ENCODE data around the gene PMM2. TPM values are rescaled to one million over a fixed set of nuclear protein-coding genes. Genes with fewer than 3 reads are reported as not detected.
"Not testable (repeated sequence)": the region's sequence is repeated elsewhere in the genome, so short reads cannot be mapped to it uniquely, and the experiment has no call there.

The PMM2 gene
- total RNA-seq, 1 donor from 2014 or later, result 82.9 TPM

- Mint-ChIP-seq H3K27ac (peak overlapping the region; percentile 96), H3K36me3 (ENCODE audit: low read depth) (peaks cover 2% of the 10 kb centered on the region), H3K9me3 (no peaks in the 10 kb centered on the region), H3K27me3 (ENCODE audit: insufficient read depth) (no peaks in the 10 kb centered on the region), H3K4me1 (ENCODE audit: low read depth) (peaks cover 39% of the 10 kb centered on the region), H3K4me3 (peak overlapping the region; percentile 94)
- no peak for DNase-seq (ENCODE audit: low spot score)
- intact Hi-C loops (cut with micrococcal nuclease), result loop anchor here (1.0 to 10.0 kb wide), 6 partner anchors 11 to 1875 kb away; partner anchors contain the start of genes HAPSTR1, METTL22 and NUBP1
These were observed 71.8 kb downstream of the PMM2 start for GRCh38 chr16:8869212-8869987.

- H3K4me3 Mint-ChIP-seq, result peak overlapping the region; percentile 94
- H3K36me3 Mint-ChIP-seq (ENCODE audit: low read depth); DNase-seq (ENCODE audit: low spot score); H3K27ac Mint-ChIP-seq; H3K27me3 Mint-ChIP-seq (ENCODE audit: insufficient read depth); H3K9me3 Mint-ChIP-seq: not testable (repeated sequence)
- intact Hi-C loops (cut with micrococcal nuclease), result loop anchor here (1.0 to 10.0 kb wide), 6 partner anchors 10 to 1875 kb away; partner anchors contain the start of genes HAPSTR1, METTL22 and NUBP1
- peaks cover 39% of the 10 kb centered on the region for H3K4me1 Mint-ChIP-seq (ENCODE audit: low read depth)
These were observed 72.3 kb downstream of the PMM2 start for GRCh38 chr16:8869988-8870241.

GRCh38 chr16:8872071-8872470, 74.4 kb downstream of the PMM2 start:
- H3K36me3 Mint-ChIP-seq (ENCODE audit: low read depth), result peaks cover 1% of the 10 kb centered on the region
- DNase-seq (ENCODE audit: low spot score), result no peak
- intact Hi-C loops (cut with micrococcal nuclease), result no loop called here
- H3K27ac Mint-ChIP-seq, result no peak overlapping the region
- no peaks in the 10 kb centered on the region for H3K27me3 Mint-ChIP-seq (ENCODE audit: insufficient read depth)
- no peak overlapping the region for H3K4me3 Mint-ChIP-seq
- peaks cover 25% of the 10 kb centered on the region for H3K4me1 Mint-ChIP-seq (ENCODE audit: low read depth)
- no peaks in the 10 kb centered on the region for H3K9me3 Mint-ChIP-seq

- Mint-ChIP-seq H3K36me3 (ENCODE audit: low read depth) (no peaks in the 10 kb centered on the region), H3K4me1 (ENCODE audit: low read depth) (peaks cover 15% of the 10 kb centered on the region), H3K27me3 (ENCODE audit: insufficient read depth) (no peaks in the 10 kb centered on the region), H3K9me3 (no peaks in the 10 kb centered on the region), H3K4me3 (no peak overlapping the region), H3K27ac (no peak overlapping the region)
- intact Hi-C loops (cut with micrococcal nuclease), result no loop called here
- DNase-seq (ENCODE audit: low spot score), result no peak
These were observed 75.6 kb downstream of the PMM2 start for GRCh38 chr16:8872967-8873865.

- H3K27me3 Mint-ChIP-seq (ENCODE audit: insufficient read depth); intact Hi-C loops (cut with micrococcal nuclease); H3K27ac Mint-ChIP-seq; H3K36me3 Mint-ChIP-seq (ENCODE audit: low read depth); H3K4me3 Mint-ChIP-seq; H3K9me3 Mint-ChIP-seq; DNase-seq (ENCODE audit: low spot score): not testable (repeated sequence)
- peaks cover 15% of the 10 kb centered on the region for H3K4me1 Mint-ChIP-seq (ENCODE audit: low read depth)
These were observed 76.2 kb downstream of the PMM2 start for GRCh38 chr16:8873866-8874195.

- peaks cover 11% of the 10 kb centered on the region for H3K4me1 Mint-ChIP-seq (ENCODE audit: low read depth)
- no peaks in the 10 kb centered on the region for H3K36me3 Mint-ChIP-seq (ENCODE audit: low read depth)
- no peak for DNase-seq (ENCODE audit: low spot score)
- no peaks in the 10 kb centered on the region for H3K9me3 Mint-ChIP-seq
- H3K27ac Mint-ChIP-seq, result peak overlapping the region; percentile 8
- no peak overlapping the region for H3K4me3 Mint-ChIP-seq
- no peaks in the 10 kb centered on the region for H3K27me3 Mint-ChIP-seq (ENCODE audit: insufficient read depth)
- intact Hi-C loops (cut with micrococcal nuclease), result no loop called here
These were observed 76.7 kb downstream of the PMM2 start for GRCh38 chr16:8874388-8874787.

- DNase-seq (ENCODE audit: low spot score); H3K27ac Mint-ChIP-seq; H3K9me3 Mint-ChIP-seq; H3K4me3 Mint-ChIP-seq; H3K36me3 Mint-ChIP-seq (ENCODE audit: low read depth); intact Hi-C loops (cut with micrococcal nuclease); H3K27me3 Mint-ChIP-seq (ENCODE audit: insufficient read depth); H3K4me1 Mint-ChIP-seq (ENCODE audit: low read depth): not testable (repeated sequence)
These were observed 77.7 kb downstream of the PMM2 start for GRCh38 chr16:8875317-8875716.

- Mint-ChIP-seq H3K27ac (no peak overlapping the region), H3K27me3 (ENCODE audit: insufficient read depth) (no peaks in the 10 kb centered on the region)
These were observed 80.4 kb downstream of the PMM2 start for GRCh38 chr16:8877894-8878522.

GRCh38 chr16:8878523-8878911, 80.9 kb downstream of the PMM2 start:
- H3K27ac Mint-ChIP-seq, result no peak overlapping the region
- no peak for DNase-seq (ENCODE audit: low spot score)
- no peaks in the 10 kb centered on the region for H3K36me3 Mint-ChIP-seq (ENCODE audit: low read depth)
- no peaks in the 10 kb centered on the region for H3K27me3 Mint-ChIP-seq (ENCODE audit: insufficient read depth)
- no peaks in the 10 kb centered on the region for H3K9me3 Mint-ChIP-seq
- no peak overlapping the region for H3K4me3 Mint-ChIP-seq
- no peaks in the 10 kb centered on the region for H3K4me1 Mint-ChIP-seq (ENCODE audit: low read depth)
- intact Hi-C loops (cut with micrococcal nuclease), result no loop called here

More at GRCh38 chr16:8877894-8878522, 80.4 kb downstream of the PMM2 start:
- Mint-ChIP-seq H3K4me3 (no peak overlapping the region), H3K4me1 (ENCODE audit: low read depth) (no peaks in the 10 kb centered on the region), H3K9me3 (no peaks in the 10 kb centered on the region), H3K36me3 (ENCODE audit: low read depth) (no peaks in the 10 kb centered on the region)
- DNase-seq (ENCODE audit: low spot score), result no peak
- intact Hi-C loops (cut with micrococcal nuclease), result no loop called here

GRCh38 chr16:8880839-8881510, 83.3 kb downstream of the PMM2 start:
- Mint-ChIP-seq H3K4me1 (ENCODE audit: low read depth) (no peaks in the 10 kb centered on the region), H3K27ac (no peak overlapping the region), H3K27me3 (ENCODE audit: insufficient read depth) (peaks cover 2% of the 10 kb centered on the region), H3K9me3 (no peaks in the 10 kb centered on the region), H3K36me3 (ENCODE audit: low read depth) (no peaks in the 10 kb centered on the region), H3K4me3 (no peak overlapping the region)
- no peak for DNase-seq (ENCODE audit: low spot score)
- intact Hi-C loops (cut with micrococcal nuclease), result loop anchor here (1.0 kb wide), 4 partner anchors 12 to 314 kb away; partner anchors contain the start of gene CARHSP1

- no peak within 1 kb of the TSS for H3K4me3 Mint-ChIP-seq
- H3K27ac Mint-ChIP-seq, result no peak within 1 kb of the TSS
- no peaks in the 10 kb centered on the region for H3K9me3 Mint-ChIP-seq
- H3K4me1 Mint-ChIP-seq (ENCODE audit: low read depth), result no peaks in the 10 kb centered on the region
- no peak for DNase-seq (ENCODE audit: low spot score)
- H3K36me3 Mint-ChIP-seq (ENCODE audit: low read depth), result no peaks in the 10 kb centered on the region
- intact Hi-C loops (cut with micrococcal nuclease), result no loop called here
- H3K27me3 Mint-ChIP-seq (ENCODE audit: insufficient read depth), result peaks cover 2% of the 10 kb centered on the region
These were observed 84.5 kb downstream of the PMM2 start, which contains the start of gene LITAFD for GRCh38 chr16:8882041-8882617. Gene LITAFD, plus strand, starts transcription at chr16:8882351. Its CDS starts 2,005 bp downstream, at chr16:8884356.

- no peaks in the 10 kb centered on the region for H3K4me1 Mint-ChIP-seq (ENCODE audit: low read depth)
- peaks cover 2% of the 10 kb centered on the region for H3K27me3 Mint-ChIP-seq (ENCODE audit: insufficient read depth)
- DNase-seq (ENCODE audit: low spot score), result no peak
- intact Hi-C loops (cut with micrococcal nuclease), result no loop called here
- H3K36me3 Mint-ChIP-seq (ENCODE audit: low read depth), result no peaks in the 10 kb centered on the region
- no peaks in the 10 kb centered on the region for H3K9me3 Mint-ChIP-seq
- no peak overlapping the region for H3K27ac Mint-ChIP-seq
- H3K4me3 Mint-ChIP-seq, result no peak overlapping the region
These were observed 85.2 kb downstream of the PMM2 start for GRCh38 chr16:8882725-8883377.

All from activated T-helper 1 cell treated with anti-CD3 and anti-CD28 coated beads, Interleukin-12 subunit alpha, Interleukin-12 subunit beta, Interleukin-2, Interleukin-4 antibody, amounts not matched to agents 30 ng/mL and 10 ng/mL and 1 ng/mL, durations not matched to agents 14 hours and 24 hours and 36 hours (primary cell).